ENCODE results near the gene DPY19L2. TPM values are rescaled to one million over a fixed set of nuclear protein-coding genes. Genes with fewer than 3 reads are reported as not detected.
"Not testable (repeated sequence)": the region's sequence is repeated elsewhere in the genome, so short reads cannot be mapped to it uniquely, and the experiment has no call there.

Gene DPY19L2
- total RNA-seq, 1 experiment from 2014 or later: 11.3 TPM

DNA sequence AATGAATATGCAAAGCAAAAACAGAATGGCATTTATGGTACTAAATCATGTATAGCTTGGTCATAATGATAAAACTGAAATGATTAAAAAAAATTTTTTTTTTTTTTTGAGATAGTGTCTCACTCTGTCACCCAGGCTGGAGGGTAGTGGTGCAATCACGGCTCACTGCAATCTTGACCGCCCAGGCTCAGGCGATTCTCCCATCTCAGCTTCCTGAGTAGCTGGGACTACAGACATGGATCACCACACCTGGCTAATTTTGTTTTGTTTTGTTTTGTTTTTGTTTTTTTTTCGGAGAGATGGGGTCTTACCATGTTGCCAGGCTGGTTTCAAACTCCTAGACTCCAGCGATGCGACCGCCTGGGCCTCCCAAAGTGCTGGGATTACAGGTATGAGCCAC lies 138.7 kb downstream of the DPY19L2 start:
- not testable (repeated sequence) for DNase-seq (ENCODE audit: low read depth)

DNA sequence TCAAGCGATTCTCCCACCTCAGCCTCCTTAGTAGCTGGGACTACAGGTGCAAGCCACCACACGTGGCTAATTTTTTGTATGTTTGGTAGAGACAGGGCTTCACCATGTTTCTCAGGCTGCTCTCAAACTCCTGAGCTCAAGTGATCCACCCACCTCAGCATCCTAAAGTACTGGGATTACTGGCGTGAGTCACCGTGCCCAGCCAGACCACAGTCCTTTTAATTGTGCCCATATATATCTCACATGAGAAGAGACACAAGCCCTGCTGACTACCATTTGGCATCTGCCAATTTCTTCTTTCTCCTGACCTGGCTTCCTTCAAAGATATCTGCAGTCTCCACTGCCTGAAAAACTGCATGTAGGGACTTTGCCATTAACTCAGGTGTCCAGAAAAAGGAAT lies 142.5 kb downstream of the DPY19L2 start:
- DNase-seq (ENCODE audit: low read depth): peak; percentile 48

DNA sequence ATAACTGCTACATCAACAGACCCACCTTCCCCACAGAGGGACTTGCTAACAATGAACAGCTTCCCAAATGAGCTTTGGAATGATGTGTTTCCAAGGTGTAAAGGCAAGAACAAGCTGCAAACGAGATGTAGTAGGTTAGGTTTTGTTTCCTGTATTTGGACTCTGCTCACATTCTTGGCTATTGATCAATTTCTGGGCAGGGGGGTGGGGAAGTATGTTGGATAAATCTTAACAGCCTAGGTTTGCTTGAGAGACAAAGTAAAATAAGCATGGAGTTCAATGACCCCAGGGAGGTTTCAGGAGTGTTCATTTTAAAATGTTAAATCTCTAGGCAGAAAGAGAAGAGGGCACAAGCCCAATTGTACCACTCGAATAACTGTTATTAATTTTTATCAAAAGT lies 146.6 kb downstream of the DPY19L2 start:
- DNase-seq (ENCODE audit: low read depth): no peak

Other genes starting within 250 kb of the DPY19L2 start
- 15.8 and 22.0 TPM in 2 replicates for gene RXYLT1, start 111.4 kb upstream of the DPY19L2 start, total RNA-seq (2014; rRNA removed; shearing (Covaris generic))
- gene SRGAP1, start 176.2 kb upstream of the DPY19L2 start, total RNA-seq (2014; rRNA removed; shearing (Covaris generic)): 3.0 and 4.5 TPM in 2 replicates